HG03354 (cell line): ENCODE results near the gene MOAP1.
"Not testable (repeated sequence)": the region's sequence is repeated elsewhere in the genome, so short reads cannot be mapped to it uniquely, and the experiment has no call there.

Experiments used
- ATAC-seq: cut with Tn5 transposase; IDR thresholded peaks from one replicate; pipeline ENCODE4 v1.9.1; 2021; ENCODE audit warnings: mild to moderate bottlenecking; ENCODE audit not compliant: unreplicated experiment, poor library complexity, severe bottlenecking

Gene MOAP1, protein sequence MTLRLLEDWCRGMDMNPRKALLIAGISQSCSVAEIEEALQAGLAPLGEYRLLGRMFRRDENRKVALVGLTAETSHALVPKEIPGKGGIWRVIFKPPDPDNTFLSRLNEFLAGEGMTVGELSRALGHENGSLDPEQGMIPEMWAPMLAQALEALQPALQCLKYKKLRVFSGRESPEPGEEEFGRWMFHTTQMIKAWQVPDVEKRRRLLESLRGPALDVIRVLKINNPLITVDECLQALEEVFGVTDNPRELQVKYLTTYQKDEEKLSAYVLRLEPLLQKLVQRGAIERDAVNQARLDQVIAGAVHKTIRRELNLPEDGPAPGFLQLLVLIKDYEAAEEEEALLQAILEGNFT

DNA sequence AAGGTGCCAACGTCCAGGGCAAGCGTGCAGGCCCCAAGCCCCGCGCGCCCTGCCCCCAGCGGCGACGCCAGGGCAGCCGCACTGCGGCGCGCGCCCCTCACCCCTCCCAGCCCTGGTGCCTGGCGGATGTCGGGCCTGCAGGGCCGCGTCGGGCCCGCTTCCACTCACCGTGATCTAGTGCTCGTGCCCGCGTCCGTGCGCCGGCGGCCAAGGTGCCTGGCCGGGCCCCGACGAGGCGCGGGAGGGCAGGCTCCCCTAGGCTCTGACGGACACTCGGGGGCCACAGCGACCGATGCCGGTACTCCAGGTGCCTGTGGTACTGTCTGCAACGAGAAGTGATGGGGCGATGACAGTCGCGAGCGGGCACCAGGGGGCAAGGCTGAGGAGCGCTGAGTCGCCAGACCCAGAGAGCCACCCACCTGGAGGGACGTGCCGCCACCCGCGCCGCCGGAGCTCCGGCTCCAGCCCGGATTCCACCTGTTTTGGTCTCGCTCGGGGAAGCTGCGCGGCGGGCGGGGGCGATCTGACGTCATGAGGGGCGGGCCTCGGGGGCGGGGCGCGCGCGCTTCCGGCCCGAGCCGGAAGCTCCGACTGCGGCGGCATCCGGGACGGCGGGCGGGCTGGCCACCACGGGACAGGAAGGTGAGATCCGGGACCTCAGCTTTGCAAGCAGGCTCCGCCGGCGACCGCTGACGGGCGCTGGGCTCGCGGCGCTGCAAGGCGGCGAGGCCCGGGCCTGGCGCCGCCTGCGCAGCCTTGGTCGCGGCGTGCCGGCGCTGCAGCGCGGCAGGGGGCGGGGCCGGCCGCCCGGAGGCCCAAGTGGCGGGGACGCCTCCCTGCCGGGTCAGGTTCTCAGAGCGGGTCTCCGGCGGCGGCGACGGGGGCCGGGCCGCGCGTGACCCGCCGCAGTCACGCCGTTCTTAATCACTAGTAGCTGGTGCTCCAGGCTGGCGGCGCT is at the start of gene MOAP1, which contains the start of gene LYSET:
MOAP1 (minus strand) TSS at position 507 of the 958 bp plus-strand sequence. CDS start 655 bp downstream, outside the sequence.
LYSET (plus strand) TSS at position 927 of the 958 bp plus-strand sequence. CDS start 89 bp downstream, outside the sequence.
- peak; percentile 87 for ATAC-seq

DNA sequence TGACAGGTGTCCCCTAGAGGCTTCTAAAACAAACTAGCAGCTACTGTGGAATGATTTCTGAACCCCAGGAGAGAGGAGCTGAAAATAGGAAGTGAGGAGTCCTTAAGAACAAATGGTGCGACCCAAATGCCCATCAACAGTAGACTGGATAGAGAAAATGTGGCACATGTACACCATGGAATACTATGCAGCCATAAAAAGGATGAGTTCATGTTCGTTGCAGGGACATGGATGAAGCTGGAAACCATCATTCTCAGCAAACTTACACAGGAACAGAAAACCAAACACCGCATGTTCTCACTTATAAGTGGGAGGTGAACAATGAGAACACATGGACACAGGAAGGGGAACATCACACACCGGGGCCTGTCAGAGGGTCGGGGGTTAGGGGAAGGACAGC is 48.4 kb upstream of the MOAP1 start:
- not testable (repeated sequence) for ATAC-seq

DNA sequence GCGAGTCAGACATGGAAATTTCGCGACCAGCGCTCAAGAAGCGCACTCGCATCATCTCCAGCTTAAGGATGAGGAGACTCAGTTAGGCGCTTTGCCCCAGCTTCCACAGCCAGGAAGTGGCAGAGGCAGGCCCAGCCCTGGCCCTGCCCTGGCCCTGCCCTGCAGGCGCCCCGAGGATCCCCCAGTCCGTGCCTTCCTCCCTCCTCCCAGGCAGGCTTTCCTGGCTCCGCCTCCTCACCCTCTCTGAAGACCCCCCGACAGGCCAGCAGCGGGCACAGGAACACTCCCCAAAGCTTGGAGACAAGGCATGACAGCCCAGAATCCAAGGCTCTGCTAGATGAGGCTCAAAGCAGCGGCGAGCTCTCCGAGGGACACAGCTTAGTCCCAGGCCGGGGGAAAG is 47.5 kb upstream of the MOAP1 start:
- no peak for ATAC-seq

DNA sequence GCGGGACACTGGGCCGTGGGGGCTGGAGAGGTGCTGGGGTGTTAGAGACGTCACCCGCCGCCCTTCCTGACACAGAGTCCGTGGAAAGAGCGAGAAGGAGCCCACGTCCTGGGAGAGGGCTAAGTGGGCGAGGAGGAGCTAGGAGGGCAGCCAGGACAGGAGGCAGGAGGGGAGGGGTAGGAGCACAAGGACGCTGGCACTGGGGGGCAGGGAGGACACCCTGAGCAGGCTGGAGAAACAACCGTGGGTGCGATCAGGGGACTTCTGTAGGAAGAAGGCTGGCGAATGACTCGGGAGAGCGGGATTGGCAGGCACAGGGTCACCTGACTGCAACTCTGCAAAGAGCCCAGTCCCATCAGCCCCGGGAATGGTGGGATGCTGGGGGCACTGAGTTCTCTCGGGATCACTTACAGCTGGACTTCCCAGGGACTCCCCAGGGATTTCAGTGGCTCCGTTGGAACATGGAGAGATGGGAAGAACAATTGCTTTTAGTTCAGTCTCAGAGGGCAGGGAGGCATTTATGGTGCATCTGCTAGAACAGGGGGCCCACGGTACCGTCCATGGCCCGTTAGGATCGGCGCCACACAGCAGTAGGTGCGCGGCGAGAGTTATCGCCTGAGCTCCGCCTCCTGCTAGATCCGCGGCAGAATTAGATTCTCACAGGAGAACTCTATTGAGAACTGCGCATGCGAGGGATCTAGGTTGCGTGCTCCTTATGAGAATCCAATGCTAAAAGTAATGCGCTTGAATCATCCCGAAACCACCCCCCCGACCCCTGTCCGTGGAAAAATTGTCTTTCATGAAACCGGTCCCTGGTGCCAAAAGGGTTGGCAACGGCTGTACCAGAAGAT is 46.7 kb upstream of the MOAP1 start:
- no peak for ATAC-seq

DNA sequence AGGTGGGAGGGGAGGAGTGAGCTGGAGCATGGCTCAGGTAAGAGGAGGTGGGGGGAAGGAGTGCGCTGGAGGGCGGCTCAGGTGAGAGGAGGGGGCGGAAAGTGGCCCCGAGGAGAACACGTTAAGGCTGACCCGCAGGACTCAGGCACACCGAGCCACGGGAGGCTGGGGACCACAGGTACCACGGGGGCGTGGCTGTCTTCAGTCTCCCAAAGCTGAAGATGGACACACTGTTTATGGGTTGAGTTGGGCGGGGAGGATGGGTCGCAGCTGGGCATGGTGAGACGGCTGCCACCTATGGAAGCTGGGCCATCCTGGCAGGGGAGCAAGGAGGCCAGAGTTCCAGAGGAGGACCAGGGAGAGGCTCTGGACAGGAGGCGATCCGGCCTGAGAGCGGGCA is 45.8 kb upstream of the MOAP1 start:
- ATAC-seq = no peak

DNA sequence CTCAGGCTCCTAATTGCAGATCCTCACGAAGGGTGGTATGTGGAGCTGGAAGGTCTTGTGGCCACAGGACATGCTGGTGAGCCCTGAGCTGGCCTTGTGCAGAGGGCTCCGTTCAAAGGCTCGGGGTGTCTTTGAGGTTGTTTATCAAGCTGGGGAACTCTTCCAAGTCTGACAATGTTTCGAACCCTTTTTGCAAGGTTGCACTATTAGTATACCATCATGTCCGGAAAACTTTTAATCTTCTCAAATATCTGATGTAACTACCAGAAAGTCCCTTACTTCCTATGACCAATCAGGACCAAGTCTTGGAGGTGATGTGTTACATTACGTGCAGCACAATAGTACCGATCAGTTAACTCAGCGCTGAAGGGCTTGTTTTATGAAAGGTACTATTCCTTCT is 43.9 kb upstream of the MOAP1 start:
- no peak for ATAC-seq

DNA sequence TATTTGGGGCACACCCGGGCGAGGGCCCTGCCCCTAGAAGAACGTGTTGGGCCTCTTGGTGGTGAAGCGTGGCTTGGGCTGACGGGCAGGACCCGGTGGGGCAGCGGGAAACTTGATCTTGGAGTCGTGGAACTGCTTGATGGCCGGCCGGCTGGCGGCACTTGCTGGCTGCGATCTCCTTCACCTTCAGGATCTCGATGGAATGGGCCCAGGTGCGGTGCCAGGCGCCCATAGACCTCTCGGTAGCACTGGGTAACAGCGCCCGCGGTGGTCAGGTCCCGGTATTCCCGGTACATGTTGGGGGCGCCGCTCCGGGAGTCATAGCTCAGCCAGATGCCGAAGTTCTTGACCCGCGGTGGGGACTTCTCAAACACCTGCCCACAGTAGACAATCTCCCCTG is 38.9 kb upstream of the MOAP1 start:
- ATAC-seq = no peak

DNA sequence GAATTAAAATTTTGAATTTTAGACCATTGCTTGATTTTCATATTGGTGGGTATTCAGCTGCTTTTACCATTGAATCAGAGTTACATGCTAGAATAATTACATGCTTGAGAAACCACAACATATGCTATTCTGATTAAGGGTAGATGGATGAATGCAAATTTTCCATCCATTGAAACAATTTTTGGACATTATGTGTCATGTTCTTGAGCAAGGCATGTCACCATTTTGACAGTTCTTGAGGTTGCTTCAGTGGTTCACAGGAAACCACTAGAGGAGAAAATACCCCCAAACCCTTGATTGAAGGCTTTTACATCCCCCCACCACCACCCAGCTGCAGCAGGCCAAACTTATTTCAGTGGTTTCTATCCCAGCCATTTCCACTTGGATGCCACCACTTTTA is 35.8 kb upstream of the MOAP1 start:
- no peak for ATAC-seq

DNA sequence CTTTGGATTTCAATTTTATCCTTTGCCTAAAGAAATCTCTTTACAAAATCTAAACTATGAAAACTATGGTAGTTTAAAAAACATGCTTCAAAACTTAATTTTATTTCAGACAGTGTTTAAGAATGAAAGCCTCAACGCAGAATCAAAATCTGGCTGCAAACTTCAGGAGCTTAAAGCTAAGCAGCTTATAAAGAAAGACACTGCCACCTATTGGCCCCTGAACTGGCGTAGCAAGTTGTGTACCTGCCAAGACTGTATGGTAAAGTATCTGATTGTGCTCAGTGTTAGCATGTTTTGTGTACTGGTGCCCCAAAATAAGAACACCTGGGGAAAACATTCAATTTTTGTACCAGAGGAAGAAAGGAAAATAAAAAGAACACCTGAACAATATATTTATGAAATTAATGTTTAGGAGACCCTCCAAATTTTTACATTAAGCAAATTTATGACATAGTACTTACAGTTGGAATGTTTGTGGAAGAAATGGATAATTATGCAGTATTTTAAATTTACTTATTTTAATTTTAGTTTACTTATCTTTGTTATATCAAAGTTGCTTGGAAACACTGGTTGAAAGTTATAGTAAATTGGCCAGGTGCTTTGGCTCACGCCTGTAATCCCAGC is 34.5 kb upstream of the MOAP1 start:
- peak; percentile 80 for ATAC-seq

DNA sequence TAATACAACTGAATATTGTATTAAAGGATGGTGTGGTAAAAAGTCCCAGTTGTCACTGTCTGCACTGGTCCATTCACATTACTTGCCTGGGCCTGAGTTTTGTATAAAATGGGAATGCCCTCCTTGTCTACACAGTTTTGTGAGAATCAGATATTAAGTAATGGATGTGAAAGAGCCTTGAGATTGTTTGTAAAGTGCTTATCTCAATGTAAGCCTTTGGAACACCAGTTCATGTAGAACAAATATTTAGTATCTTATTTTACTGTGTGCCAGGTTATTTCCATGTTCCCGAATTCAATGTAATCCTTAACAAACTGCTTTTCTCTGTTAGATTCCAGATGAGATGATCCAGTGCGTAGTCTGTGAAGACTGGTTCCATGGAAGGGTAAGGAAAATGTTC is 29.9 kb upstream of the MOAP1 start:
- ATAC-seq = no peak

DNA sequence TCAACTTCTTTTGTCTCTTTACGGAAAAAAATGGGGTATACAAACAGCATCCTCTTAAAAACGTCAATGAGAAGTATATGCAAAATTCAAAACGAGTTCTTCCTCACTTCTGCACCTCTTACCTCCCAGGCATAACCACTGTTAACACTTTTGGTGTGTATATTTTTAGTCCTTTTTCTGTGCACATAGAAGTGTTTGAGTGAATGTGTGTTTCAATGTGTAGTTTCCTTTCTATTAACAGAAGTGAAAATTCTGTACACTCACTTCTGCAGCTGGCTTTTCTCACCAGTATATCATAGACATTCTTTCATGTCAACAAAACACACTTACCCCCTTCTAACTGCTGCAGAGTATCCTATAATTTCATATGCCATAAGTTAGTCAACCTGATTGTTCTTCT is 27.7 kb upstream of the MOAP1 start:
- peak; percentile 64 for ATAC-seq

DNA sequence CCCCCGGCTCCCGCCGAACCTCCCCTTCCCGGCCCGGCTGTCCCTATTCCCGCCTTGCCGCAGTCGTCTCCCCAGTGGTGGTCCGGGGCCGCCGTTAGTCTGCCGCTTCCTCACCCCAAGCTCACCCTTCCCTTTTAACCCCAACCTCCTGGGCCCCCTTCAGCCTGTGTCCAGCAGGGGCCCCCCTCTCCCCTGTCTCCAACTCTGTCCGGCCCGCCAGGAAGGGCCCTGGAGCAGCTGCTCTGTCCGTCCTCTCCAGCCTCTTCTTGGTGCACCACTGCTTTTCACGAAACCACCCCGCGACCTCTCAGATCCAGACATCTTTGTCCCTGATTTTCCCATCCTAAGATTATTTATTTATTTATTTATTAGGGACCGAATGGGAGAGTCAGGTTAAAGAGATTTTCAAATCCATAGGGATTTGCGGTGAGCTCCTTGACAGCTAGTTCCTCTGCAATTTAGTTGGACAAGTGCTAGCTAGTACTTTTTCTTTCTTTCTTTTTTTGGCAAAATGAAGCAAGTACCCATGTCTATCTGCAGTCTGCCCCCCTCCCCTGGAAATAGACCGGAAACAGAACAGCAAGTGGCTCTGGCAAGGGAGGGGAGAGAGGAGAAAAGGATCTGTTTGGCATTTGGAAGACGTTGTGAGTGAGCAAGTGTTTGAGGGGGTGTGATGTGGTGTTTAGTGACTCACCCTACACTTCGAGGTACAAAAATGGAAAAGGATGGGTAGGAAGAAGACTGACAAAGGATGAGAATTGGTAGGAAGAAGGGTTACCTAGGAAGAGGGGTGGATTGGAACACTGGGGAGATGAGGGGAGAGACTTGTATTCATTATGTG is 23.0 kb upstream of the MOAP1 start:
- ATAC-seq = peak; percentile 47

DNA sequence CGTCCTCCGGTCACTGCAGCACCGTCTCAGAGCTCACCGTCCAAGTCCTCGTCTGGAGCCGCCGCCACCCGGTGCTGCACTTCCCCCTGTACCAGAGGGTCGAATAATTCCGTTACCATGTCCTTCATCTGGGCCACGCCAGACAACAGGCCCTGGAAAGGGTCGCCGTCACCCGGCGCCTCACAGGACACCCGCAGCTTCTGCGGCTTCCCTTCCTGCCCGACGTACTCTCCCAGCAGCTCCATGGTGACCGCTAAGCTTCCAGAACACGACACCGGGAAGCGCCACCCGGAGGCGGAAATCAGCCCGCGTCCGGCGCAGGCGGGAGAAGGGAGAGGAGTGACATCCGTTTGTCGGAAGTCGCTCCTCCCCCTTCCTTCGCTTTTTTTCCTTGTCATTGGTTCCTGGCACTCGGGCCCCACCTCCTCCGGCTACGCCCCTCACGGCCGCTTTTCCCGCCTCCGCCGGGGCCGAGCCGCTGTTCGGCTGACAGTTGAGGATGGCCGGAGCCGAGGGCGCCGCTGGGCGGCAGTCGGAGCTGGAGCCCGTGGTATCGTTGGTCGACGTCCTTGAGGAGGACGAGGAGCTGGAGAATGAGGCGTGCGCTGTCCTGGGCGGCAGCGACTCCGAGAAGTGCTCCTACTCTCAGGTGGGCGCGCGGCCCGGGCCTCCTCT is 22.2 kb upstream of the MOAP1 start, which contains the start of the genes GON7 and UBR7:
GON7 (minus strand) TSS at position 273 of the 675 bp plus-strand sequence; CDS start at position 245, 28 bp downstream.
UBR7 (plus strand) TSS at position 464 of the 675 bp plus-strand sequence; CDS start at position 500, 36 bp downstream.
- ATAC-seq = peak; percentile 89

DNA sequence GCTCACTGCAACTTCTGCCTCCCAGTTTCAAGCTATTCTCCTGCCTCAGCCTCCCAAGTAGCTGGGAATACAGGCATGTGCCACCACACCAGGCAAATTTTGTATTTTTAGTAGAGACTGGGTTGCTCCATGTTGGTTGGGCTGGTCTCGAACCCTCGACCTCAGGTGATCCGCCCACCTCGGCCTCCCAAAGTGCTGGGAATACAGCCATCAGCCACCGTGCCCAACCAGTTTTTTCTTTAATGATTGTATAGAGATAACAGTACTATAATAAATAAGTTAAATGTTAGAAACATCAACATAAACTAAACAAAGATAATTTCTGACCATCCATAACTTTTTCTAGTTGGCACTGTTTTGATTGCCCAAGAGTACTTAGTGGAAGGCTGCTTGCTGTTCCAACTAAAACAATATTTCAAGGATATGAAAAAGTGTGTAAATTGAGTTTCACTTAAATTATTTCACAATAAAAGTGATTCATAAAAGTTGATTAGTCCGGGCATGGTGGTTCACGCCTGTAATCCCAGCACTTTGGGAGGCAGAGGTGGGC is 16.5 kb upstream of the MOAP1 start:
- ATAC-seq = no peak

DNA sequence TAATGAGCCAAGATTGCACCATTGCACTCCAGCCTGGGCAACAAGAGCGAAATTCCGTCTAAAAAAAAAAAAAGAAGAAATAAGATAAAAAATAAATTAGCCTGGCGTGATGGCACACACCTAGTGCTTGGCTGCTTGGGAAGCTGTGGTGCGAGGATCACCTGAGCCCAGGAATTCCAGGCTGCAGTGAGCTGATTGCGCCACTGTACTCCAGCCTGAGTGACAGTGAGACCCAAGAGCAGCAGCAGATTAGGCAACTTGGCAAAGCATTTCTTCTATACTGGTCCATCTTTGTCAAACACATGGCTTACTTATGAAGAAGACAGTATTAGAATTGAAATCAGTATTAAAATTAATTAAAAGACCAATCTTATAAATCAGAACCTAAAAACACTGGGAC is 15.9 kb upstream of the MOAP1 start:
- no peak for ATAC-seq

DNA sequence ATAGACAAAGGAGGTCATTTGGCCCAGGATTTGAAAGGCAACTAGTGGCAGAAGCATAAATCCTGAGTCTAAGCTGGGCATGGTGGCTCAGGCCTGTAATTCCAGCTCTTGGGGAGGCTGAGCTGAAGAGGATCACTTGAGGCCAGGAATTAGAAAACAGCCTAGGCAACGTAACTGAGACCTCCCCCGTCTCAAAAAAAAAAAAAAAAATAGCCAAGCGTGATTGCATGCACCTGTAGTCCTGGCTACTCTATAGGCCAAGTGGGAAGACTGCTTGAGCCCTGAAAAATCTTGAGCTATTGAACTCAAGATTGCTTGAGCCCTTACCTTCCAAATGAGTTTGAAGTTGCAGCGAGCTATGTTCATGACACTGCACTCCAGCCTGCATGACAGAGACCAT is 14.3 kb upstream of the MOAP1 start:
- no peak for ATAC-seq

DNA sequence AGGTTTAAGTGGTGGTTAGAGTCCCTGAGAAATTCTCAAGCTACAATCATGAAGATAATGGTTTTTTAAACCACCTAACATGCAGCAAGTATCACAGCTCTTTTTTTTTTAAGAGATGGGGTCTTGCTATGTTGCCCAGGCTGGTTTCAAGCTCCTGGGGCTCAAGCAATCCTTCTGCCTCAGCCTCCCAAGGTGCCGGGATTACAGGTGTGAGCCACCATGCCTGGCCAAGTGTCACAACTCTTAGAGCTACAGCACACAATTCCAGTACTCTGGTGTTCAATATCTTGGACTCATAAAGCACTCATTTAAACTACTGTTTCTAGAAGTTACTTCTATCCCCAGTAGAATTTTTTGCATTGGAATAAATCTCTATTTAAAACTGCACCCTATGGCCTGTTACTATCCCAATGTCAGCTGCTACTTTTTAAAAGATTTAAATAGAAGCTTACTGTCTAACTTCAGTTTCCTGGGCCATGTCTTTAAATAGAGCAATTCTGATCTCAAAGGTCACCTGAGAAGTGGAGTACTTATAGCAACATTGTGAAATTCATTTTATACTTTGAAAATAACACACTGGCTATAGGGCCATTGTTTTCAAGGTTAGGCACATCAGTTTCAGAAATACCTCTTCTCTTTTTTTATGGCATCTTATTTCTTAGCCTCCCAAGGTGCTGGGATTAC is 10.8 kb upstream of the MOAP1 start:
- no peak for ATAC-seq
